ENCODE measurements around the gene SEMA4B. TPM values are rescaled to one million over a fixed set of nuclear protein-coding genes. Genes with fewer than 3 reads are reported as not detected.

Gene SEMA4B
- total and polyA plus RNA-seq, 10 of the 15 experiments (the other 5 are each of a cell fraction or from before 2014, with no cell fraction given), result 0.87 to 26.0 (median 9.3) TPM

DNA sequence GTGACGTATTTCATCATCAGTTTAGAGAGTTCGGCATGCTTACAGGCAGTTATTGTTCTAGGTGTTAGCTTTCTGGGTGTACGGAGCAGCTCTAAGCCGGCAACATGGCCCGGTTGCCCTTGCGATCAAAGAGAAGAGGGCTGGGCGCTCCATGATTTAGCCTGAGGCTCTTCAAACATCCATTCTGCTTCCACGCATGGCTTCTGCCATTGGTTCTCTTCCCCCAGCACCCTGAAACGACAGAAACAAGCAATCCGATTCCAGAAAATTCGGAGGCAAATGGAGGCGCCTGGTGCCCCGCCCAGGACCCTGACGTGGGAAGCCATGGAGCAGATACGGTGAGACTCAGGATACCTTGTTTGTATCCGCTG is 64.9 kb downstream of the SEMA4B start:
- no peaks in the 10 kb centered on the region for H3K27me3 ChIP-seq (replicated peaks in 1 of 2; ENCODE audit: control insufficient read depth in 2 of 2, insufficient read depth in 2 of 2, low read length in 1 of 2)
- intact Hi-C loops (cut with micrococcal nuclease; ENCODE audit: unreplicated experiment), result no loop called here
- FAIRE-seq (no peak), ATAC-seq (peak; percentile 22), DNase-seq (ENCODE audit: low read depth, low spot score) (no peak)
- H4K20me1 ChIP-seq (ENCODE audit: control insufficient read depth, insufficient read depth), result no peaks in the 10 kb centered on the region
- POLR2A ChIA-PET, result interaction anchor here (0.6 to 1.2 kb wide), 6 partner anchors 32 to 104 kb away, joined by 3 to 16 read pairs (median 4); partner anchors contain the start of genes CIB1 and GDPGP1
- H3K9ac ChIP-seq (ENCODE audit: control insufficient read depth, insufficient read depth, low read length), result peak overlapping the region; percentile 82
- CTCF ChIA-PET, result interaction anchor here (0.7 to 1.0 kb wide), 4 partner anchors 21 to 665 kb away, joined by 3 to 8 read pairs (median 3); partner anchors contain the start of genes CIB1 and GDPGP1
- BruUV-seq (replicated peaks), result no TSS peak
- H2AFZ ChIP-seq (ENCODE audit: control insufficient read depth, low read depth, low read length), result peak overlapping the region; percentile 95
- RAD21 ChIA-PET (ENCODE audit: unreplicated experiment), result interaction anchor here (0.7 to 4.0 kb wide), 4 partner anchors 20 to 109 kb away, joined by 3 to 47 read pairs (median 4); partner anchors contain the start of genes CIB1 and GDPGP1
- in situ Hi-C loops (cut with MboI), result no loop called here
- SMC1A ChIA-PET (ENCODE audit: uncharacterized antibody, unreplicated experiment), result interaction anchor here (0.6 to 1.1 kb wide), 3 partner anchors 30 to 115 kb away, joined by 3 read pairs; no protein-coding TSS in a partner anchor
- TF ChIP-seq CREM (IDR thresholded peaks at IDR 0.05; ENCODE audit: low read depth), result 0 out of 2 replicates have a peak, but pooled peaks have one; percentile 3
- peak; percentile 49; the same call in 1 of the 2 replicates for TF ChIP-seq YY1 (IDR thresholded peaks at IDR 0.05; ENCODE audit: low read depth, low read length)
- peak; percentile 80; the same call in 1 of the 2 replicates for TF ChIP-seq ZSCAN29 (IDR thresholded peaks at IDR 0.05)
- TF ChIP-seq, protein P1, sequence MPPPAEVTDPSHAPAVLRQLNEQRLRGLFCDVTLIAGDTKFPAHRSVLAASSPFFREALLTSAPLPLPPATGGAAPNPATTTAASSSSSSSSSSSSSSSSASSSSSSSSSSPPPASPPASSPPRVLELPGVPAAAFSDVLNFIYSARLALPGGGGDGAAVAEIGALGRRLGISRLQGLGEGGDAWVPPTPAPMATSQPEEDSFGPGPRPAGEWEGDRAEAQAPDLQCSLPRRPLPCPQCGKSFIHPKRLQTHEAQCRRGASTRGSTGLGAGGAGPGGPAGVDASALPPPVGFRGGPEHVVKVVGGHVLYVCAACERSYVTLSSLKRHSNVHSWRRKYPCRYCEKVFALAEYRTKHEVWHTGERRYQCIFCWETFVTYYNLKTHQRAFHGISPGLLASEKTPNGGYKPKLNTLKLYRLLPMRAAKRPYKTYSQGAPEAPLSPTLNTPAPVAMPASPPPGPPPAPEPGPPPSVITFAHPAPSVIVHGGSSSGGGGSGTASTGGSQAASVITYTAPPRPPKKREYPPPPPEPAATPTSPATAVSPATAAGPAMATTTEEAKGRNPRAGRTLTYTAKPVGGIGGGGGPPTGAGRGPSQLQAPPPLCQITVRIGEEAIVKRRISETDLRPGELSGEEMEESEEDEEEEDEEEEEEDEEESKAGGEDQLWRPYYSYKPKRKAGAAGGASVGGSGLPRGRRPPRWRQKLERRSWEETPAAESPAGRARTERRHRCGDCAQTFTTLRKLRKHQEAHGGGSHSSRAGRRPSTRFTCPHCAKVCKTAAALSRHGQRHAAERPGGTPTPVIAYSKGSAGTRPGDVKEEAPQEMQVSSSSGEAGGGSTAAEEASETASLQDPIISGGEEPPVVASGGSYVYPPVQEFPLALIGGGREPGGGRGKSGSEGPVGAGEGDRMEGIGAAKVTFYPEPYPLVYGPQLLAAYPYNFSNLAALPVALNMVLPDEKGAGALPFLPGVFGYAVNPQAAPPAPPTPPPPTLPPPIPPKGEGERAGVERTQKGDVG (CRISPR knock-in tag; IDR thresholded peaks at IDR 0.05), result no peak
- 0 out of 2 replicates have a peak, but pooled peaks have one; percentile 15 for TF ChIP-seq MTA3 (IDR thresholded peaks at IDR 0.05; ENCODE audit: borderline replicate concordance, low read length)
- TF ChIP-seq CREB1 (IDR thresholded peaks at IDR 0.05; ENCODE audit: low read depth), result no peak
- H3K36me3 ChIP-seq (ENCODE audit: control insufficient read depth in 2 of 2, insufficient read depth in 2 of 2, low read length in 1 of 2), result peaks cover 0 to 2% of the 10 kb centered on the region in 2 experiments; a peak in 2 of 4 replicates
- no peaks in the 10 kb centered on the region for H3K9me3 ChIP-seq (replicated peaks; ENCODE audit: control insufficient read depth, insufficient read depth, low read length)
- peaks cover 43% of the 10 kb centered on the region for H3K79me2 ChIP-seq (ENCODE audit: control insufficient read depth, insufficient read depth, low read length)
- H3K4me1 ChIP-seq (ENCODE audit: control insufficient read depth, insufficient read depth, low read length), result peaks cover 13% of the 10 kb centered on the region
- H3K4me3 ChIP-seq, result peak overlapping the region; percentile 82
- peak overlapping the region; percentile 87 for H3K27ac ChIP-seq (ENCODE audit: control insufficient read depth, insufficient read depth)
- H3K4me2 ChIP-seq (ENCODE audit: control insufficient read depth, insufficient read depth), result peak overlapping the region; percentile 77
- 2% methylated on average over 16 of the region's 16 CpGs for WGBS (ENCODE audit: insufficient coverage, insufficient replicate concordance, low lambda C conversion rate, missing lambda C conversion rate)
